CD4-positive, alpha-beta T cell treated with Interleukin-17A for 1 hour (primary cell): ENCODE results near the gene SALL3.

Source experiments
- DNase-seq: peaks from one replicate; pipeline ENCODE4 v3.0.0-alpha.2; 2020

Gene SALL3

DNA sequence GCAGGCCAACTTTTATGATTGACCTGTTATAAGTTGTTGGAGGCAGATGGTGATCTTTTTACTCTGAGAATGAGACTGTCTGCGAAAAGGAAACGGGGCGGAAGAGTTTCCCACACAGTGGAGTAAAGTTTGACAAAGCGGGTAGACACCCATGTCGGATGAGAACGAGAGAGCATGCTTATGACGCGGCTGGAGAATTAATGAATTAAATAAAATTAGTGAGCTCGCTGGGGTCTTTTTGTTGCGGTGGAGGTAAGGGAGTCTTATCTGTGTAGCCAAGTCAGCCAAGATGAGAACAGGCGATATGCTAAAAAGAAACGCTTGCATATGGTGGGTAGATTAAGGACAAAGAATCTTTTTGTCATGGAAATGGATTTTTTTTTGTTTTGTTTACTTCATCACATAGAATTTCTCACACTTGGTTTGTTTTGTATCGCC, 1.8 kb downstream of the SALL3 start:
- DNase-seq, result no peak

DNA sequence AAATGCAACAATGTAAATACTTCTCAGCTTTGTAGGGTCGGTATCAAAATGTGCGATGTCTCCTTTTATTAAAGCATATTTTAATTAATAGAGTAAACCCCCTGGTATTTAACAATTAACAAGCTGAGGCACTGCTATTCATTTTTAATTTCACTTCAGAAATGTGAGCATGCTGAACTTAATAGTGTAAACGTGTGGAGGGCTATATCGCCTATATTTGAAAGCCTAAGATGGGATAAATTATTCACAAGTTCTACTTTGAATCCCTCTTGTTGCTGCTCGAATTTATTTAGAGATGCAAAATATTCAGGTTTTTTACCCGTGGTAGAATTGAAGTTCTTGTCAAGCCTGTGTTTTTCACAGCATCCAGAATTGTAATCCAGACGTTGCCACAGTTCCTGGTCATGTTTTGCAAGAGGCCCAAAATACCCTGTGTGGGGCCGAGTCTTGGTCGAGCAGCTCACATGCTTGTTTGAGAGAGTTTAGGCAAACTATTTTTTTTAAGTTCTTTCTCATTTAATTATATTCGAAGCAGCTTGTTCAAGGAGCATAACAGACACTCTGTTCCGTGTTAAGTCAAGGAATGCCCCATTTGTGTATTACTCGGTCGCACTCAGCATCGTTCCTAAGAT, 2.5 kb downstream of the SALL3 start:
- no peak for DNase-seq

DNA sequence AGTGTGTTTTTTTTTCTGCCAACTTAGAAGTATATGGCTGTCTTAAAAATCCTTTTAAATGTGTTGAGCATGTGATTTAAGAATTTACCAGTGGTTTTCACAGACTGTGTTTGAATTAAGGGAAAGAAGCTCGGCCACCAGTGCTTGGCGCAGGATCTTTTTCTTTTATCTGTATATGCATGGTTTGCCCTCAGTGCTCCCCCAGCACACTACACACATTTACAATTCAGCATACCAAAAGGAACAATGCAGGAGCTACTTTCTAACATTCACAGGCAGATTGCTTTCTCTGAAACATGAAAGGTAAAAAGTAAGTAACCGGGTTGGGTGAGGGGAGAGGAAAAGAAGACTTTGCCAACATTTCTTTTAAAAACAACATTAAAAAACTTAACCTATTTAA, 3.9 kb downstream of the SALL3 start:
- no peak for DNase-seq

DNA sequence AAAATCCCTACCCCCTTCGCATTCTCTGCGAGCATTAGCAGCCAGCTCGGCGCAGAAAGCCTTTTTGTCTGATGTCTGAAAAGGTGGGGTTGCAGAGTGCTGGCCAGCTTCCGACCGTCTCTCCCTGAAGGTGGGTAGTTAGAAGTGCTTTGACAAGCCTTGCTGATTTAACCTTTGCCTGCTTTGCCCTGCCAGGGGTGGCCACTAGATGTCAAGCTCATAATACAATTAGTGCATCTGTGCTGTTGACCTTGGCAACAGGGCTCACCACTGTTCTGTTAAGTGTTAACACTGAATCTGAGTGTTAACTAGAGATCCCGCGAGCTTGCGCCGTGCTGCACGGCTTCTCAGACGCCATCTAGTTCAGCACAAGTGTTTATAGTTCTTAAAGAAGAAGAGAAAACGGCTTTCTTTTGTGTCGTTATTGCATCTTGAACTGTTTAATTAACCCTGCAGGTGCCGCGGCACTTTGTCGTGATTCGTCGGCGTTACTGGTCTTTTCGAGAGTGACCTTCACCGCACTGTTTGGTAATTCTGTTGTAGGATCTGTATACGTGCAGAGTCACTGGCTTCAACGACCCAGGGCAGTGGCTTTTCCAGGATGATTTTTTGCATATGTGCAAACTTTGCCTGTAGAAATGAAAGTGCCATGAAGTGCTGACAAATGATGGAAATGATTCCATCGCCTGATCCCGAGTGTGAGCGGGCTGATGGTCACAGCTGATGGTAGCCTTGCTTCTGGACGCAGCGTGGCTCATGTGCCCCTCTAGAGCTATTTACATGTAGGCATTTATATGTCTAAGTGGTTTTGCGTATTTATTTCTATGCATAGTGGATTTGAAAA, 5.5 kb downstream of the SALL3 start:
- peak; percentile 8 for DNase-seq

DNA sequence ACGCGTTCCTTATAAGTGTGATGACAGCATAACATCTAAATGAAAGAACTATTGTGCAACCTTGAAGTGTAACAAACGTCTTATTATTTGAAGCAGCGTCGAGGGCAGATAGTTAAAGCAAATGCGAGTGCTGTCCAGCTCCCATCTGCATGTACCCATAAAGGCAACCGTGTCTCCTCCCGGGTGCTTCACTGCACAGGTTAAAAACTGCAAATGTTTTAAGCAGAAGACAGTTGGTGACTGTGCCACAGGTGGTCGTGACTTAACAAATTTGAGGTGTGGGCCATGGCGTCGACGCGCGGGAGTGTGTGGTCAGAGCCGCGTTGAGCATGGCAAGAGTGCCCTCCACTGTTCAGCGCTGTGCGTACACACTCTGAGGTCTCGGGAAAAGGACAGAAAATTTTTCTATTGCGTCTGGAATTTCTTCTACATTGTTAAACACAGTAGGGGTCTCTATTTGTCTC, 6.4 kb downstream of the SALL3 start:
- DNase-seq, result no peak

DNA sequence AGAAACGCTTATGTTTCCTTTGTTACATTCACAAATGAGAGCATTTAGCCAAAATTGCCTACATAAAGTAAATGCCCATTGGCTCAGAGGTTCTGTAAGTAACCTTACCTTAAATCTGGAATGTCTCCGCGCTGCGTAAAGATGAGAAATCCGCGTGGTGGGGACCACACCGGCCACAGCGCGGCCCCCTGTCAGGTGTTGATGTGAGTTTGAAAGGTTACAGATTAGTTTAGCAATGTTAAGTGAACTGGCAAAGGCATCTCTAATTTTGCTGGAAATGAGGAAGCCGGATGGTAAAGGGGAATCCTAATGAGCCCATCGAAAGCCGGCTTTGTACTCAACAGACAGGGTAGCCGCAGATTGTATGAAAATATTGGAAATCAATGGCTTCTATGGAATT, 11.8 kb downstream of the SALL3 start:
- DNase-seq, result no peak

DNA sequence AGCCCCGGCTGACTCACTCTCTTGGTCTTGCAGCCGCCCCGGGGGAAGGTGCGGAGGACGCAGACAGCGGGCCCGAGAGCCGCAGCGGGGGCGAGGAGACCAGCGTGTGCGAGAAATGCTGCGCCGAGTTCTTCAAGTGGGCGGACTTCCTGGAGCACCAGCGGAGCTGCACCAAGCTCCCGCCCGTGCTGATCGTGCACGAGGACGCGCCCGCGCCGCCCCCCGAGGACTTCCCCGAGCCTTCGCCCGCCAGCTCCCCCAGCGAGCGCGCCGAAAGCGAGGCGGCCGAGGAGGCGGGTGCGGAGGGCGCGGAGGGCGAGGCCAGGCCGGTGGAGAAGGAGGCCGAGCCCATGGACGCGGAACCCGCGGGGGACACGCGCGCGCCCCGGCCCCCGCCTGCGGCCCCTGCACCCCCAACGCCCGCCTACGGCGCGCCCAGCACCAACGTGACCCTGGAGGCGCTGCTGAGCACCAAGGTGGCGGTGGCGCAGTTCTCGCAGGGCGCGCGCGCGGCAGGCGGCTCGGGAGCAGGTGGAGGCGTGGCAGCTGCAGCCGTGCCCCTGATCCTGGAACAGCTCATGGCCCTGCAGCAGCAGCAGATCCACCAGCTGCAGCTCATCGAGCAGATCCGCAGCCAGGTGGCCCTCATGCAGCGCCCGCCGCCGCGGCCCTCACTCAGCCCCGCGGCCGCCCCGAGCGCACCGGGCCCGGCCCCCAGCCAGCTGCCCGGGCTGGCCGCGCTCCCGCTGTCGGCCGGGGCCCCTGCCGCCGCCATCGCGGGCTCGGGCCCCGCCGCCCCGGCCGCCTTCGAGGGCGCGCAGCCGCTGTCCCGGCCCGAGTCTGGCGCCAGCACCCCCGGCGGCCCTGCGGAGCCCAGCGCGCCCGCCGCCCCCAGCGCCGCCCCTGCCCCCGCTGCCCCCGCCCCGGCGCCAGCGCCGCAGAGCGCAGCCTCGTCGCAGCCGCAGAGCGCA, 12.7 kb downstream of the SALL3 start:
- DNase-seq, result no peak

DNA sequence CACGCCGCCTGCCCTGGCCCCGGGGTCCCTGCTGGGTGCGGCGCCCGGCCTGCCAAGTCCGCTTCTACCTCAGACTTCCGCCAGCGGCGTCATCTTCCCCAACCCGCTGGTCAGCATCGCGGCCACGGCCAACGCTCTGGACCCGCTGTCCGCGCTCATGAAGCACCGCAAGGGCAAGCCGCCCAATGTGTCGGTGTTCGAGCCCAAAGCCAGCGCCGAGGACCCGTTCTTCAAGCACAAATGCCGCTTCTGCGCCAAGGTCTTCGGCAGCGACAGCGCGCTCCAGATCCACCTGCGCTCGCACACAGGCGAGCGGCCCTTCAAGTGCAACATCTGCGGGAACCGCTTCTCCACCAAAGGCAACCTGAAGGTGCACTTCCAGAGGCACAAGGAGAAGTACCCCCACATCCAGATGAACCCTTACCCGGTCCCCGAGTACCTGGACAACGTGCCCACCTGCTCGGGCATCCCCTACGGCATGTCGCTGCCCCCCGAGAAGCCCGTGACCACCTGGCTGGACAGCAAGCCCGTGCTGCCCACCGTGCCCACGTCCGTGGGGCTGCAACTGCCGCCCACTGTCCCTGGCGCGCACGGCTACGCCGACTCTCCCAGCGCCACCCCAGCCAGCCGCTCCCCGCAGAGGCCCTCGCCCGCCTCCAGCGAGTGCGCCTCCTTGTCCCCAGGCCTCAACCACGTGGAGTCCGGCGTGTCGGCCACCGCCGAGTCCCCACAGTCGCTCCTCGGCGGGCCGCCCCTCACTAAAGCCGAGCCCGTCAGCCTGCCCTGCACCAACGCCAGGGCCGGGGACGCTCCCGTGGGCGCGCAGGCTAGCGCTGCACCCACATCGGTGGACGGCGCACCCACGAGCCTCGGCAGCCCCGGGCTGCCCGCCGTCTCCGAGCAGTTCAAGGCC, 13.7 kb downstream of the SALL3 start:
- no peak for DNase-seq

DNA sequence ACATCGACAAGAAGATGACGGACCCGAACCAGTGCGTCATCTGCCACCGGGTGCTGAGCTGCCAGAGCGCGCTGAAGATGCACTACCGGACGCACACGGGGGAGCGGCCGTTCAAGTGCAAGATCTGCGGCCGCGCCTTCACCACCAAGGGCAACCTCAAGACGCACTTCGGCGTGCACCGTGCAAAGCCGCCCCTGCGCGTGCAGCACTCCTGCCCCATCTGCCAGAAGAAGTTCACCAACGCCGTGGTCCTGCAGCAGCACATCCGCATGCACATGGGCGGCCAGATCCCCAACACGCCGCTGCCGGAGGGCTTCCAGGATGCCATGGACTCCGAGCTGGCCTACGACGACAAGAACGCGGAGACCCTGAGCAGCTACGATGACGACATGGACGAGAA, 14.4 kb downstream of the SALL3 start:
- DNase-seq, result no peak

DNA sequence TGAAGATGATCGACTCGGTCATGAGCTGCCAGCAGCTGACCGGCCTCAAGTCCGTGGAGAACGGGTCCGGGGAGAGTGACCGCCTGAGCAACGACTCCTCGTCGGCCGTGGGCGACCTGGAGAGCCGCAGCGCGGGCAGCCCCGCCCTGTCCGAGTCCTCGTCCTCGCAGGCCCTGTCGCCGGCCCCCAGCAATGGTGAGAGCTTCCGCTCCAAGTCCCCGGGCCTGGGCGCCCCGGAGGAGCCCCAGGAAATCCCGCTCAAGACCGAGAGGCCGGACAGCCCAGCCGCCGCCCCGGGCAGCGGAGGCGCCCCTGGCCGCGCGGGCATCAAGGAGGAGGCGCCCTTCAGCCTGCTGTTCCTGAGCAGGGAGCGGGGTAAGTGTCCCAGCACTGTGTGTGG, 14.9 kb downstream of the SALL3 start:
- DNase-seq, result no peak

DNA sequence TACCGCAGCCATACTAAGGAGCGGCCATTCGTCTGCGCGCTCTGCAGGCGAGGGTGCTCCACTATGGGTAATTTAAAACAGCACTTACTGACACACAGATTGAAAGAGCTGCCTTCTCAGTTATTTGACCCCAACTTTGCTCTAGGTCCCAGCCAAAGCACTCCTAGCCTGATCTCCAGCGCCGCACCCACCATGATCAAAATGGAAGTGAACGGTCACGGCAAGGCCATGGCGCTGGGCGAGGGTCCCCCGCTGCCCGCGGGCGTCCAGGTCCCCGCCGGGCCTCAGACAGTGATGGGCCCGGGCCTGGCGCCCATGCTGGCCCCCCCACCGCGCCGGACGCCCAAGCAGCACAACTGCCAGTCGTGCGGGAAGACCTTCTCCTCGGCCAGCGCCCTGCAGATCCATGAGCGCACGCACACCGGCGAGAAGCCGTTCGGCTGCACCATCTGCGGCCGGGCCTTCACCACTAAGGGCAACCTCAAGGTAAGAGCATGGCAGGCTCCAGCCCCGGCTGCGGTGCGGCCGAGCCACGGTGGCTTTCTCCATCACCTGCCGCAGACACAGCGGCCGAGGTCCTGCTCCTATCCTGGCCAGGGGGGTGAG, 15.5 kb downstream of the SALL3 start:
- DNase-seq, result no peak

DNA sequence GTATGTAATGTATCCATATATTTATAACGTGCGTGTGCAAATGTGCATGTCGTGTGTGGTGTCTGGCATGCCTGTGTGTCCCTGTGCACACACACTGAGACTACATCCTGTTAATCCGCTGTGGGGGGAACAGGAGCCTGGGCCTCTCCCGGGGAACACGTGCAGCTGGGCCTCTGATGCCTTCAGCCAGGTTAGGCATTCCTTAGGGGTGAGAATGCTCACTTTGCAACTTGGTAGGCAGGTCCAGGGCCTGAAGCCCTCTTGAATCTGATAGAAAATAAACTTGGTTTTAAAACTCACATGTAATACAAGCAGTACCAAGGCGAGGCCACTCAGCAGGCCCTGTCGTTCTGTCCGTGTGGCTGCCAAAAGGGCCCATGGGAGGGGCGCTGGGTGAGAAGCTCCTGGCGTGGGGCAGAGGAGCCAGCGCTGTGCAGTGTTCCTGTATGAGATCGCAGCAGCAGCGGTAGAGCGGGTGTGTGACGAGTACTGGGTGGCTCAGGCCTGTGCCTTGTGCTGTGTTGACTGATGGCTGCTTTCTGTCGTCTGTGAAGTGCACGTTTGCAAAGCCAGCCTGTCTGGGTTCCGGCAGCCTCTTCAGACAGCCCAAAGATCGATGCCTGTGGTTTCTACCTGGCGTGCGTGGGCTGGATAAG, 16.2 kb downstream of the SALL3 start:
- no peak for DNase-seq

DNA sequence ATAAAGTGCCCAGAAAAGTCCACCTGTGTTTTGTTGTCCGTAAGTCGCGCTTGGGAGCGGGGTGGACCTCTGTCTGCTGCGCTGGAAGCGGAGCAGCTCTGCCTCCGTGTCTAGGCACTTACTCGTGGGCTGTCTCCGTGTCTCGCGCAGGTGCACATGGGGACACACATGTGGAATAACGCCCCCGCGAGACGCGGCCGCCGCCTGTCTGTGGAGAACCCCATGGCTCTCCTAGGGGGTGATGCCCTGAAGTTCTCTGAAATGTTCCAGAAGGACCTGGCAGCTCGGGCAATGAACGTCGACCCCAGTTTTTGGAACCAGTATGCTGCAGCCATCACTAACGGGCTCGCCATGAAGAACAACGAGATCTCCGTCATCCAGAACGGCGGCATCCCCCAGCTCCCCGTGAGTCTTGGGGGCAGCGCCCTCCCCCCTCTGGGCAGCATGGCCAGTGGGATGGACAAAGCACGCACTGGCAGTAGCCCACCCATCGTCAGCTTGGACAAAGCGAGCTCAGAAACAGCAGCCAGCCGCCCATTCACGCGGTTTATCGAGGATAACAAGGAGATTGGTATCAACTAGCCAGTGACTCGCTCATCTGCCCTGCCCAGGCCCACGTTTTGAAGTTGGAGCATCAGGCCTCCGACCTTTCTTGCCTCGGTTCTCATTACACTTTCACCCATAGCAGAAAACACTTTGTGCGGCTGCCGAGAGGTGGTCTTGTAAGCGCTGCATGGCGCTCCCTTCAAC, 17.3 kb downstream of the SALL3 start:
- no peak for DNase-seq

DNA sequence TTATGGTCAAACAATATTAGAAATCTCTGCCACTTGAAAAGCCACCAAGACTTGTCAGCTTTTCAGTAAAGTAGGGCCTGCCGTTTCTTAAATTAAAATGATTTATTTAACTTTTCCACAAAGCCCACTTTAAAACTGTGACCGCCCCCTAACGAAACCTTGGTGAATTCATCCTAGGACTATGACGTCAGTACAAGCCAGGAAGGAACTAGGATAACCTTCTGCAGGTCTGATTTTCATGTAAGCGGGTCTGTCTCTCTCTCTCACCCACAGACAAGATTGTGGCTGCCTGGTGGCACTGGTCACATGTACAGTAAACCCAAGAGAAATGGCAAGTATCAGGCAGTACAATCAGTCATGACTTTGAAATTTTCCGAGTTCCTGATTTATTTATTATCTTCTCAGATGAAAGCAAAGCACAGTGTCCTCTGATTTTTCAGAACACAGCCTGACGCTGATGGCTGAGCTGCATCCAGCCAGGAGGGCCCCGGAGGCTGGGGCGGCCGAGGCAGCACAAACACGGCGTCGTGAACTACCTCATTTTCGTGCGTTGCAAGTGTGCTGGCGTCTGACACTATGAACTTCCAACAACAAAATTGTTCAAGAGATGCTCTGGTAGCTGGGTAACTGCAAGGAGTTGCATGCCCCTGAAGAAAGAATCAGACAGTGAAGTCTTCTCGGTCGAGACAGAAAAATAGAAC, 18.9 kb downstream of the SALL3 start:
- no peak for DNase-seq

DNA sequence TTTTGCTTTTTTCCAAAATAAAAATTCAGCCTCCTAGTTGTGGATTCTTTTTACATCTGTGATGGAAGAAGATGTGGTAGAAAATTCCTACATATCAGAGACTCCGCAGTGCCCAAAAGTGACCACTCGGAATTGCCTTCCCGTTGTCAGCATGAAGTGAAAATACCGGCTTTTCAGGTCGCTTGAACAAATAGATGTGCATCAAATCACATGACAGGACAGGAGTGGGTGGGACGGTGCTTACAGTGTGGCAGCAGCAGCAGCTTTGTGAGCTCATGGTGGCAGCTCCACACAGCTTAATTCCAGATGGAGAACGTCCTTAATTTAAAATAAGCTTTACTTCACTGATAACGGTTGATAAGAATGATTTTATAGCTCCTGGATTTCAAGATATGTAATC, 20.3 kb downstream of the SALL3 start:
- DNase-seq, result no peak

DNA sequence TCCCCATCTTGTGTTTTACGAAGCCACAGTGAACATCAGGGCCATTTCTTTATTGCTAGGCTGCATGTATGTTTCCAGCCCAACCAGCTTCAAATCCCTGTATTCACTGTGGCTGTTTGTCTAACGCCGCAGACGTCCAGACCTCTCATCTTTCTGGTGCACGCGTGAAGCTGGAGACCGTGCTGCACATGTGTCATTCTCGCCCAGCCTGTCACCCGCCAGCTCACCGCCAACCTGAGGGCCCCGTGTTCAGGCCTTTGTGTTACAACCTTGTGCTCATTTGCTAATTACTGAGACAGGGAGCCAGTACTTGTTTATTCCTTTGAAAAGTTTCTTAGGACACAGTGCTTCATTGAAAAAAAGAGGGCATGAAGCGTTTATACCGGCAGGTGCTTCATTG, 21.4 kb downstream of the SALL3 start:
- DNase-seq, result no peak

DNA sequence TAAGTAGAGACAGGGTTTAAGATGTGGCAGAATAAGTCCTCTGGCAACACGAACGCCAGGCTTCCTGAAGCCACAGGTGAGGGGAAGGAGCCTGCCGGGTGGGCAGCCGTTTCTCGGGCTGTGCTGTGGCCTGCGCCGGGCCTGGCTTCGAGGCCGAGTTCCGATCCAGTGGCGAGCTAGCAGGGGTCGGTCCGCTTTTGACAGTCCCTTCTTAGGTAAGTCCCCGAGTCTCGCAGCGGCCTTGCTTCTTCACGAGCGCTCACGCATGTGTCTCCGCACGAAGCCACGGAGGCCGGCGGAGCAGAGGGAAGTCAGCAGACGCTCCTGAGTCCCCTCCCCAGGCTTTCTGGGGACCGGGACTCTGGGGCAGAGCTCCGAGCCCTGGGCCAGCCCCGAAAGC, 26.0 kb downstream of the SALL3 start:
- no peak for DNase-seq

DNA sequence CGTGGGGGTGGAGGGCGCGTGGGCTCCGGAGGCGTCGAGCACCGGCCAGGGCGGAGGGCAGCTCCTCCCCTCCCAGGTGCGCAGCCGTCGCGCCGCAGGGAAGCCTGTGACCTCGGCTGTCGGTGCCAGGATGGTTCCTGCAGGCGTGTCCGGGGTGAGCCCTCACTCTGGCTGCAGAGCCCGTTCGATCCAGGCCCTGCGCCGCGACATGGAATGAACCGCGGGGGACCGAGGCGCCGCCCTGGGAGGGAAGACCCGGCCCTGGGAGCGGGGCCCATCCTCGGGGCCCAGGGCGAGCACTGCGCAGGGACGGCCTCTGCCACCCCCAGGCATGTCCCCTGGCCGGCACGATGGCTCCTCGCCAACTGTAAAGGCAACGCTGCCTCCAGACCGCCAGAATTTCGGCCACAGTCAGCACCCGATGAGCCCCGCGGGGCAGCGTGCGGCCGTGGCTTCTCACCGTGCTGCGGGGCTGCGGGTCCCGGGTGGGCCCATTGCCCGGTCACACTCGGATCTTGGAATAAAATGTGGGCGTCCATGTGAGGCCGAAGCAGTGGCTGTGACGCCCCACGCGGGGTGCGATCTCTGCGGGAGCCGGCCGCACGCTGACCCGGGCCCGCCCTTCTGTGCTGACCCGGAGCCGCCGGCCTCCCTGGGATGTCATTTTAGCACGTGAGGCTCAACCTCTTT, 26.6 kb downstream of the SALL3 start:
- no peak for DNase-seq

DNA sequence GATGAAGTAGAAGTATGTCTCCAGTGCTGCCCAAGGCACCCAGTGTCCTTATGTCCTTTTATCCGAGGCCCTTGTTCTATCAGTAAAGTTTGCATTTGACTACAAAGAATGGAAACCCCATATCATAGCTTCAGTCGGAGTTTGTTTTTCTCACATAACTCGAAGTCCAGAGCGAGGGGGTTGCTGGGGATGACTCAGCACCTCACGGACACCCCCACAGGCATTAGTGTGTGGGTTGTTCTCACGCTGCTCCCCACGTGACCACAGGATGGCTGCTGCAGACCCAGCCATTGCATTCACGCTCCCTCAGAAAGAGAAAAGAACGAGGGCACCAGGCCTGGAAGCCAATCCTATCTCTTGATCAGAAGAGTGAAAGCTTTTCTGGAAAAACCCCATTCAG, 27.8 kb downstream of the SALL3 start:
- DNase-seq, result no peak
